DMS153 (cell line): ENCODE results near the gene NCAM1.

Source experiments
- DNase-seq: peaks from one replicate; lab custom pipeline; 2025; lab: John Stamatoyannopoulos, UW

Gene NCAM1

GRCh38 chr11:113168354-113169342 lies 207.4 kb downstream of the NCAM1 start:
- DNase-seq = no peak

- DNase-seq = no peak
These were observed 211.2 kb downstream of the NCAM1 start for GRCh38 chr11:113172382-113172951.

GRCh38 chr11:113173126-113173525 lies 211.9 kb downstream of the NCAM1 start:
- no peak for DNase-seq

GRCh38 chr11:113174882-113175281 lies 213.7 kb downstream of the NCAM1 start:
- no peak for DNase-seq

- DNase-seq = no peak
These were observed 215.6 kb downstream of the NCAM1 start for GRCh38 chr11:113176599-113177360.

- no peak for DNase-seq
These were observed 216.5 kb downstream of the NCAM1 start for GRCh38 chr11:113177671-113178070.

- no peak for DNase-seq
These were observed 217.3 kb downstream of the NCAM1 start for GRCh38 chr11:113178381-113179070.

- DNase-seq = no peak
These were observed 218.0 kb downstream of the NCAM1 start for GRCh38 chr11:113179181-113179704.

- DNase-seq = no peak
These were observed 219.9 kb downstream of the NCAM1 start for GRCh38 chr11:113181094-113181493.

GRCh38 chr11:113182288-113182687 lies 221.1 kb downstream of the NCAM1 start:
- no peak for DNase-seq

GRCh38 chr11:113184498-113184897 lies 223.3 kb downstream of the NCAM1 start:
- no peak for DNase-seq

- no peak for DNase-seq
These were observed 227.2 kb downstream of the NCAM1 start for GRCh38 chr11:113188371-113188834.

GRCh38 chr11:113189909-113190667 lies 228.9 kb downstream of the NCAM1 start:
- no peak for DNase-seq

GRCh38 chr11:113192121-113192925 lies 231.1 kb downstream of the NCAM1 start:
- no peak for DNase-seq

- no peak for DNase-seq
These were observed 231.8 kb downstream of the NCAM1 start for GRCh38 chr11:113193016-113193415.

GRCh38 chr11:113193946-113194345 lies 232.7 kb downstream of the NCAM1 start:
- DNase-seq = no peak

- no peak for DNase-seq
These were observed 234.5 kb downstream of the NCAM1 start for GRCh38 chr11:113195728-113196127.

- DNase-seq = no peak
These were observed 236.2 kb downstream of the NCAM1 start for GRCh38 chr11:113197446-113197845.

GRCh38 chr11:113198972-113199661 lies 237.9 kb downstream of the NCAM1 start:
- DNase-seq = no peak
